Loucy (cell line): ENCODE results near the gene D2HGDH.

Experiments used
- H2AFZ ChIP-seq: fragments of 200-600 bp; sonication (generic); 2 replicates; pipeline ENCODE4 v1.6.0; 2016; ENCODE audit warnings: antibody characterized with exemption, mild to moderate bottlenecking, low read length, moderate library complexity
- H3F3A ChIP-seq: fragments of 200-600 bp; 2 replicates; pipeline ENCODE4 v1.6.0; 2016; ENCODE audit warnings: antibody characterized with exemption, low read depth, mild to moderate bottlenecking
- H3K27me3 ChIP-seq: fragments of 200-600 bp; sonication (generic); 2 replicates; pipeline ENCODE4 v1.6.1; 2014; ENCODE audit warnings: low read length, mild to moderate bottlenecking; ENCODE audit not compliant: insufficient read depth, poor library complexity, severe bottlenecking
- H3K36me3 ChIP-seq: fragments of 200-600 bp; sonication (generic); 2 replicates; pipeline ENCODE4 v1.6.1; 2016; ENCODE audit warnings: low read length; ENCODE audit not compliant: insufficient read depth
- H3K4me1 ChIP-seq: fragments of 200-600 bp; sonication (generic); 2 replicates; pipeline ENCODE4 v1.5.1; 2014; ENCODE audit warnings: low read length, mild to moderate bottlenecking; ENCODE audit not compliant: insufficient read depth, poor library complexity, severe bottlenecking
- H3K4me2 ChIP-seq: fragments of 200-600 bp; sonication (generic); 2 replicates; pipeline ENCODE4 v1.6.0; 2014; ENCODE audit warnings: antibody characterized with exemption, low read length, low read depth, mild to moderate bottlenecking; ENCODE audit not compliant: poor library complexity, severe bottlenecking
- H3K4me3 ChIP-seq: fragments of 200-600 bp; sonication (generic); 2 replicates; pipeline ENCODE4 v1.5.1; 2014; ENCODE audit warnings: low read length, mild to moderate bottlenecking, mixed read lengths; ENCODE audit not compliant: poor library complexity, severe bottlenecking
- H3K79me2 ChIP-seq: fragments of 200-600 bp; sonication (generic); 2 replicates; pipeline ENCODE4 v1.6.1; 2014; ENCODE audit warnings: low read length; ENCODE audit not compliant: insufficient read depth
- H3K9ac ChIP-seq: fragments of 200-600 bp; sonication (generic); 2 replicates; pipeline ENCODE4 v1.6.0; 2014; ENCODE audit warnings: mild to moderate bottlenecking, low read depth, low read length, moderate library complexity; ENCODE audit not compliant: poor library complexity, severe bottlenecking
- H3K9me2 ChIP-seq: fragments of 200-600 bp; sonication (generic); replicated peaks from 2 replicates; pipeline ENCODE4 v1.6.1; 2016; ENCODE audit warnings: low read depth, low read length, mixed read lengths
- H3K9me3 ChIP-seq: fragments of 200-600 bp; sonication (generic); 2 replicates; pipeline ENCODE4 v1.6.1; 2014; ENCODE audit warnings: mild to moderate bottlenecking, antibody characterized with exemption, low read length, low read depth; ENCODE audit not compliant: insufficient read depth
- H4K20me1 ChIP-seq: fragments of 200-600 bp; sonication (generic); 2 replicates; pipeline ENCODE4 v1.6.0; 2014; ENCODE audit warnings: antibody characterized with exemption, low read length, mild to moderate bottlenecking; ENCODE audit not compliant: insufficient read depth, poor library complexity, severe bottlenecking
- EZH2phosphoT487 ChIP-seq: fragments of 200-600 bp; IDR thresholded peaks from 2 replicates; pipeline ENCODE4 v1.6.1; 2018; ENCODE audit warnings: antibody characterized with exemption, mild to moderate bottlenecking, moderate library complexity, borderline replicate concordance
- TF ChIP-seq, protein P1 (sequence below): fragments of 200-600 bp; sonication (generic); conservative IDR thresholded peaks from 2 replicates; pipeline ENCODE4 v1.5.1; 2014; ENCODE audit warnings: mild to moderate bottlenecking, antibody characterized with exemption, low read length

Gene D2HGDH

DNA sequence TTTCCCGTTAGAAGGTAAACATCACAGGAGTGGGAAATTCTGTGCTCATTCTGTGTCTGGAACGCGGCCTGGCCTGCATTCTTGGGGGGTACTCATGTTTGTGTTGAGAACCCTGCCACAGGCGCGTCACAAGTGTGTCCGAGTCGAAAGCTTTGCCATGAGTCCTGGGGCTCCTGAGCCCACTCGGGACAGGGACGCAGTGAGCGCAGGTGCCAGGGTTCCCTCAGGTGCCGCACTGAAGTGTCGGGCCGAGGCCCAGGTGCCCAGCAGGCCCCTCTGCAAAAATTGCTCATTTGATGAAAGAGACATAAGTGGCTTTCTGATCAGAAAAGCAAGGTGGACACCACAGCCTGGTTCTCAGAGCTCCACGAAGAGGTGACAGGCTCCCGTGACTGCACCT lies 4.7 kb downstream of the D2HGDH start:
- H3K9me2 ChIP-seq = no peaks in the 10 kb centered on the region

DNA sequence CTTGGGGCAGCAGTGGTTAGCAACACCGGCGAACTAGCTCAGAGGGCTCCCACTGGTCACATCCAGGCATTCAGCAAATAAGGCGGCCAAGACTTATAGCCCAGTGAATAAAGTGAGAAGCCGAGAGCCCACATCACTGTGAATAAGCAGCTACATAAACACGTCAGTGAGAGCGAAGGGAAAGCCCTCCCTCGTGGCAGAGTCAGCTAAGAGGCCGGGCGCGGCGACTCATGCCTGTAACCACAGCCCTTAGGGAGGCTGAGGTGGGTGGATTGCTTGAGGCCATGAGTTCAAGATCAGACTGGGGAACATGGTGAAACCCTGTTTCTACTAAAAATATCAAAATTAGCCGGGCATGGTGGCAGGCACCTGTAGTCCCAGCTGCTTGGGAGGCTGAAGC lies 5.2 kb downstream of the D2HGDH start:
- Histone ChIP-seq H3K4me3 (no peak overlapping the region), H3K79me2 (peaks cover 6% of the 10 kb centered on the region; the same call in 1 of the 2 replicates), H3K27me3 (no peaks in the 10 kb centered on the region), H3K4me2 (no peak overlapping the region), H3K9me2 (no peaks in the 10 kb centered on the region), H3F3A (no peaks in the 10 kb centered on the region), H3K9ac (no peak overlapping the region), H3K36me3 (peaks cover 2% of the 10 kb centered on the region; the same call in 1 of the 2 replicates), H3K4me1 (peaks cover 49% of the 10 kb centered on the region), H3K9me3 (no peaks in the 10 kb centered on the region), H2AFZ (no peak overlapping the region), H4K20me1 (peaks cover 2% of the 10 kb centered on the region)
- TF ChIP-seq, protein P1, sequence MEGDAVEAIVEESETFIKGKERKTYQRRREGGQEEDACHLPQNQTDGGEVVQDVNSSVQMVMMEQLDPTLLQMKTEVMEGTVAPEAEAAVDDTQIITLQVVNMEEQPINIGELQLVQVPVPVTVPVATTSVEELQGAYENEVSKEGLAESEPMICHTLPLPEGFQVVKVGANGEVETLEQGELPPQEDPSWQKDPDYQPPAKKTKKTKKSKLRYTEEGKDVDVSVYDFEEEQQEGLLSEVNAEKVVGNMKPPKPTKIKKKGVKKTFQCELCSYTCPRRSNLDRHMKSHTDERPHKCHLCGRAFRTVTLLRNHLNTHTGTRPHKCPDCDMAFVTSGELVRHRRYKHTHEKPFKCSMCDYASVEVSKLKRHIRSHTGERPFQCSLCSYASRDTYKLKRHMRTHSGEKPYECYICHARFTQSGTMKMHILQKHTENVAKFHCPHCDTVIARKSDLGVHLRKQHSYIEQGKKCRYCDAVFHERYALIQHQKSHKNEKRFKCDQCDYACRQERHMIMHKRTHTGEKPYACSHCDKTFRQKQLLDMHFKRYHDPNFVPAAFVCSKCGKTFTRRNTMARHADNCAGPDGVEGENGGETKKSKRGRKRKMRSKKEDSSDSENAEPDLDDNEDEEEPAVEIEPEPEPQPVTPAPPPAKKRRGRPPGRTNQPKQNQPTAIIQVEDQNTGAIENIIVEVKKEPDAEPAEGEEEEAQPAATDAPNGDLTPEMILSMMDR = no peak
- no peak for TF ChIP-seq EZH2phosphoT487

More for the DNA sequence above, 4.7 kb downstream of the D2HGDH start:
- H3K36me3 ChIP-seq = no peaks in the 10 kb centered on the region
- peaks cover 6% of the 10 kb centered on the region; the same call in 1 of the 2 replicates for H3K79me2 ChIP-seq
- no peak overlapping the region for H2AFZ ChIP-seq
- no peaks in the 10 kb centered on the region for H3F3A ChIP-seq
- H3K9ac ChIP-seq = no peak overlapping the region
- TF ChIP-seq EZH2phosphoT487 = no peak
- TF ChIP-seq, protein P1 = no peak
- H3K9me3 ChIP-seq = no peaks in the 10 kb centered on the region
- H3K4me1 ChIP-seq = peaks cover 49% of the 10 kb centered on the region
- H4K20me1 ChIP-seq = peaks cover 2% of the 10 kb centered on the region
- H3K4me3 ChIP-seq = no peak overlapping the region
- peak overlapping the region; percentile 11 for H3K4me2 ChIP-seq
- no peaks in the 10 kb centered on the region for H3K27me3 ChIP-seq

DNA sequence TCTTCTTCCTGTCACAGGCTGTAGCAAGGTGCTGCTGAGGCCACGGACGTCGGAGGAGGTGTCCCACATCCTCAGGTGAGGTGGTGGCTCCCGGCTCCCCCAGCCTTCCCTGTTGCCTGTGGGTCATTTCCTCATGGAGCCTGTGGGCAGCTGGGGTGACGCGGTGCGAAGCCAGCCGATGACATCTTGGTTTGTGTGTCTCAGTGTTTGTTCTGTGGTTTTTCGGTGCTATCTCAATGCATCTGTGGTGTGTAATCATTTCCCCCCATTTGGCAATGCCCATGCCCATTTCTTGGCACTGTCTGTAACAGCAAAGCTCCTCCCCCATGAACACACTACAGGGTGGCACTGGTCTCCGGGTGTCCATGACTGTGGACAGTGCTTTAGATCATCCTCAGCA lies 6.6 kb downstream of the D2HGDH start:
- H3K4me2 ChIP-seq = peak overlapping the region; percentile 44
- peaks cover 43% of the 10 kb centered on the region for H3K4me1 ChIP-seq
- no peaks in the 10 kb centered on the region for H3K79me2 ChIP-seq
- H3K9me3 ChIP-seq = no peaks in the 10 kb centered on the region
- H4K20me1 ChIP-seq = no peaks in the 10 kb centered on the region
- H3K9ac ChIP-seq = no peak overlapping the region
- H3K27me3 ChIP-seq = no peaks in the 10 kb centered on the region
- H3F3A ChIP-seq = no peaks in the 10 kb centered on the region
- H2AFZ ChIP-seq = no peak overlapping the region
- no peak overlapping the region for H3K4me3 ChIP-seq
- no peaks in the 10 kb centered on the region for H3K9me2 ChIP-seq
- peaks cover 3% of the 10 kb centered on the region; the same call in 1 of the 2 replicates for H3K36me3 ChIP-seq
- no peak for TF ChIP-seq EZH2phosphoT487
- TF ChIP-seq, protein P1 = no peak
